Measurements from ENCODE around the gene SLC36A3. TPM values are rescaled to one million over a fixed set of nuclear protein-coding genes. Genes with fewer than 3 reads are reported as not detected.
"Not testable (repeated sequence)": the region's sequence is repeated elsewhere in the genome, so short reads cannot be mapped to it uniquely, and the experiment has no call there.

Gene SLC36A3
- total RNA-seq, 1 donor from 2014 or later, result not detected

DNA sequence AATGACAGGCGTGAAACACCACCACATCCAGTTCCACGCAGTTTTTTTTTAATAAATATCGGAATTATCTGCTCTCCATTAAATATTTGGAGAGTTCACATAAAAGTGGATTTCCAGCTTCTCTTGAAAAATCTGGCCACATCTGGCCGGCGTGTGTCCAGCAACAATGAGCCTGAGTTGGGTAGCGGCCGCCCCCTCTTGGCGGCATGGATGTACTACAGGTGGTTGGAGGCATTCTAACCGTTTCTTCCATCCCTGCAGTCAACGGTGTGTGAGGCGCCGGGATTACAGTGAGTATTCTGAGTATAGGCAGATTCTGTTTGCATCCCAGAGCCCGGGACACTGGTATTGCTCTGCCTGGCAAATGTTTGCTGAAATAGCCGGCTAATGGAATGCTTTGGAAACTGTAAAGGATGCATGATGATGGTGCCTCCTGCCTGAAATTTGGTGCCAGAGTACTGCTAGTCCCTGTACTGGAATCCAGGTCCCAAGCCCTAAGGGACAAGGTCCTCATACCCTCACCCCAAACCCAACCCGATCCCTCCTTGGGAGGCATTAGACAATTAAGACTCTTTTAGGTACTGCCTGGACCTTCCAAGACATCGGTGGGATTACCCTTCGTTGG lies 64.2 kb downstream of the SLC36A3 start:
- Mint-ChIP-seq H3K4me3 (ENCODE audit: low read depth) (no peak overlapping the region), H3K9me3 (no peaks in the 10 kb centered on the region), H3K4me1 (ENCODE audit: low read depth) (peaks cover 23% of the 10 kb centered on the region), H3K36me3 (ENCODE audit: low read depth) (no peaks in the 10 kb centered on the region), H3K27me3 (ENCODE audit: low read depth) (no peaks in the 10 kb centered on the region), H3K27ac (no peak overlapping the region)
- intact Hi-C loops (cut with micrococcal nuclease), result no loop called here
- peak; percentile 28 for DNase-seq (ENCODE audit: low spot score)

- H3K27ac Mint-ChIP-seq, result no peak overlapping the region
- DNase-seq (ENCODE audit: low spot score), result no peak
- no peaks in the 10 kb centered on the region for H3K36me3 Mint-ChIP-seq (ENCODE audit: low read depth)
- H3K9me3 Mint-ChIP-seq, result no peaks in the 10 kb centered on the region
- intact Hi-C loops (cut with micrococcal nuclease), result no loop called here
- H3K4me1 Mint-ChIP-seq (ENCODE audit: low read depth), result peaks cover 17% of the 10 kb centered on the region
- no peak overlapping the region for H3K4me3 Mint-ChIP-seq (ENCODE audit: low read depth)
- no peaks in the 10 kb centered on the region for H3K27me3 Mint-ChIP-seq (ENCODE audit: low read depth)
These were observed 65.2 kb downstream of the SLC36A3 start for GRCh38 chr5:151238303-151238741.

DNA sequence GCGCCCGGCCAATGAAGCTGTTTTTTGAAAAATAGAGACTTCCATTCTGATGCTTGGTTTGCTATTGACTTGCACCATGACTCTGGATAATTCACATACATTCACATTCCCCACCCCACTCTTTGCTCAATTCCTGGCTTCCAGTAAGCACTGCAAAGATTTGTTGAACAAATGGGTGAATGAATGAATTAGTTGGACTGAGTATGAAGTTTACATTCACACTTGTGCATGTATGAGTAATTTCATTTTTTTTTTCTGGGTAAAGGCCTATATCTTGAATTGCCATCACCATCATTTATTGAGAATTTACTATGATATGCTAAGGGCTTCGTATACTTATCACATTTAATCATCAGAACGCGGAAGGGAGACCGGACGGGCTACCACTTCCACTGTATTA lies 65.9 kb downstream of the SLC36A3 start:
- no peak for DNase-seq (ENCODE audit: low spot score)
- Mint-ChIP-seq H3K9me3 (no peaks in the 10 kb centered on the region), H3K27ac (no peak overlapping the region), H3K4me1 (ENCODE audit: low read depth) (peaks cover 17% of the 10 kb centered on the region), H3K36me3 (ENCODE audit: low read depth) (no peaks in the 10 kb centered on the region), H3K4me3 (ENCODE audit: low read depth) (no peak overlapping the region), H3K27me3 (ENCODE audit: low read depth) (no peaks in the 10 kb centered on the region)
- intact Hi-C loops (cut with micrococcal nuclease), result no loop called here

GRCh38 chr5:151236888-151237287 lies 66.7 kb downstream of the SLC36A3 start:
- Mint-ChIP-seq H3K27ac (no peak overlapping the region), H3K36me3 (ENCODE audit: low read depth) (no peaks in the 10 kb centered on the region), H3K27me3 (ENCODE audit: low read depth) (no peaks in the 10 kb centered on the region), H3K9me3 (no peaks in the 10 kb centered on the region), H3K4me3 (ENCODE audit: low read depth) (no peak overlapping the region), H3K4me1 (ENCODE audit: low read depth) (peaks cover 14% of the 10 kb centered on the region)
- DNase-seq (ENCODE audit: low spot score), result no peak
- intact Hi-C loops (cut with micrococcal nuclease), result no loop called here

DNA sequence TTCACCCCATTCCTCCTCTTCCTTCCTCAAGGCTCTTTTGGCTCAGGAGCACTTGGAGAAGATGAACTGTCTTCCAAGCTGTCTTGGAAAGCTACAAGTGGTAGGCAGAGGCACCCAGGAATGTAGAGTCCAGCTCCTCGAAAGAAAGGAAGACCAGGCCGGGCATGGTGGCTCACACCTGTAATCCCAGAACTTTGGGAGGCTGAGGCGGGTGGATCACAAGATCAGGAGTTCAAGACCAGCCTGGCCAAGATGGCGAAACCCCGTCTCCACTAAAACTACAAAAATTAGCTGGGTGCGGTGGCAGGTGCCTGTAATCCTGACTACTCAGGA lies 68.4 kb downstream of the SLC36A3 start:
- H3K27ac Mint-ChIP-seq; H3K4me3 Mint-ChIP-seq (ENCODE audit: low read depth); H3K9me3 Mint-ChIP-seq; H3K27me3 Mint-ChIP-seq (ENCODE audit: low read depth); H3K36me3 Mint-ChIP-seq (ENCODE audit: low read depth); DNase-seq (ENCODE audit: low spot score); H3K4me1 Mint-ChIP-seq (ENCODE audit: low read depth); intact Hi-C loops (cut with micrococcal nuclease): not testable (repeated sequence)

DNA sequence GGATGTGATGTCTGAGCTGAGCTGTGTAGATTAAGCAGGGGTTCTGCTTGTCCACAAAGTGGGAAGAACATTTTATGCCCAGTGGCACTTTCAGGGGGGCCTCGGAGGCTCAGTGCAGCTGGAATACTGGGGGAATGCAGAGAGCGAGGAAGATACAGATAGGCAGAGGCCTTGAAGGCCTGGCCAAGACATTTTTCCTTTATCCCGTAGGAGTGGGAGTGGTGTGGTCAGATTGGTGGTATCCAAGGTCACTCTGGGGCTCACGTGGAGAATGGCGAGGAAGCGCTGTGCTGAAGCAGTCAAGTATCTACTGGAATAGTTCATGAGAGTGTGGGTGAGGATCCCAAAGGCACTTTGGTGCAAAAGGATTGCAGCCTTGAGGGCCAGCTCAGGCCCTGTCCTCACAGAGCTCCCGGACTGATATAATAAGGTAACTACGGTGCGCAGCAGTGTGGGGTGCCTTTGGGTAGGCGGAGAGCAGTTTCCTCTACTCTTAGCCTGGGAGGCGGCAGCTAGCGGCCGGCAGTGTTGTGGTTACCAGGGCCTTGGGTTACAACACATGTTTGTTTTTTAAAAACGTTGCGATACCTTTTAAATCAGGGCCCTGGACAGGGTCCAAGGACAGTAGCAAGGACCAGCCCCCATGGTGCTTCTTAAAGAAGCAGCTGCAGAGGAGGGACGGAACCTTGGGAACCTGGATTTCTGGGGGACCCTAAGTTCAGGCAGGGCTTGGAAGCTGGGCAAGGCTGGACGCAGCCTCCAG lies 68.9 kb downstream of the SLC36A3 start:
- DNase-seq (ENCODE audit: low spot score), result no peak
- H3K27ac Mint-ChIP-seq, result no peak overlapping the region
- H3K27me3 Mint-ChIP-seq (ENCODE audit: low read depth), result no peaks in the 10 kb centered on the region
- intact Hi-C loops (cut with micrococcal nuclease), result no loop called here
- H3K36me3 Mint-ChIP-seq (ENCODE audit: low read depth), result no peaks in the 10 kb centered on the region
- H3K9me3 Mint-ChIP-seq, result no peaks in the 10 kb centered on the region
- H3K4me3 Mint-ChIP-seq (ENCODE audit: low read depth), result no peak overlapping the region
- peaks cover 9% of the 10 kb centered on the region for H3K4me1 Mint-ChIP-seq (ENCODE audit: low read depth)

- no peaks in the 10 kb centered on the region for H3K36me3 Mint-ChIP-seq (ENCODE audit: low read depth)
- H3K27me3 Mint-ChIP-seq (ENCODE audit: low read depth), result peaks cover 3% of the 10 kb centered on the region
- no peak overlapping the region for H3K4me3 Mint-ChIP-seq (ENCODE audit: low read depth)
- intact Hi-C loops (cut with micrococcal nuclease), result no loop called here
- no peak overlapping the region for H3K27ac Mint-ChIP-seq
- DNase-seq (ENCODE audit: low spot score), result no peak
- H3K9me3 Mint-ChIP-seq, result no peaks in the 10 kb centered on the region
- H3K4me1 Mint-ChIP-seq (ENCODE audit: low read depth), result peaks cover 9% of the 10 kb centered on the region
These were observed 69.9 kb downstream of the SLC36A3 start for GRCh38 chr5:151233616-151234085.

- no peaks in the 10 kb centered on the region for H3K36me3 Mint-ChIP-seq (ENCODE audit: low read depth)
- H3K27me3 Mint-ChIP-seq (ENCODE audit: low read depth), result peaks cover 3% of the 10 kb centered on the region
- no peak overlapping the region for H3K4me3 Mint-ChIP-seq (ENCODE audit: low read depth)
- no peaks in the 10 kb centered on the region for H3K9me3 Mint-ChIP-seq
- intact Hi-C loops (cut with micrococcal nuclease), result no loop called here
- no peak overlapping the region for H3K27ac Mint-ChIP-seq
- H3K4me1 Mint-ChIP-seq (ENCODE audit: low read depth), result peaks cover 9% of the 10 kb centered on the region
- DNase-seq (ENCODE audit: low spot score), result no peak
These were observed 72.2 kb downstream of the SLC36A3 start for GRCh38 chr5:151231359-151231758.

DNA sequence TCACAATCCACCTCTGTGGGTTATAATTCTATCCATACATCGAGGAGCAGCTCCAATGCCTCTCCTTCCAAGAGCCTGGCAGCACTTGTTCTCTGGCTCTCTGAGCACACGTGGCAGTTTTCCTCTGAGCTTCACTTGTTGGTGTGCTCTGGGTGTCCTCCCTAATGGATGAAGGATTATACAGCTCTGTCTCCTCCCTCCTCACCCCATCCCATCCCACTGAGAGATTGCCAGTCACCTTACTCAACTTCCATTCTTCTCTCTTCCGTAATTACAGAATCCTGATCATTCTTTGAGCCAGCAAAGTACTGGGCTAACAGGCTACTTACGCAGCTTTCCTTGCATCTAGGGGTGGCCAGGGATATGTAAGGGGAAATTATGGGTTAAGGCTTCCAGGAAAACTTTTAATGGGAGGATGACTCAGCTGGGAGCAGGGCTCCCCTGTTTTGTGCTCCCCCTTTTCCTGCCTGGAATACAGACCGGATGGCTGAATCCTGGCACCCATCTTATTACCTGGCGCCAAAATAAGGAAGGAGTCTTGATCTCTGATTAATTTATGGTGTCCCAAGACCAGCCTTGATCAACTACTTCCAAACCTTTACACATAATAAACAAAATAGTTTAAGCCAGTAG lies 73.4 kb downstream of the SLC36A3 start:
- intact Hi-C loops (cut with micrococcal nuclease), result no loop called here
- Mint-ChIP-seq H3K27ac (no peak overlapping the region), H3K4me3 (ENCODE audit: low read depth) (no peak overlapping the region), H3K36me3 (ENCODE audit: low read depth) (no peaks in the 10 kb centered on the region), H3K4me1 (ENCODE audit: low read depth) (peaks cover 11% of the 10 kb centered on the region), H3K9me3 (no peaks in the 10 kb centered on the region), H3K27me3 (ENCODE audit: low read depth) (peaks cover 3% of the 10 kb centered on the region)
- no peak for DNase-seq (ENCODE audit: low spot score)

DNA sequence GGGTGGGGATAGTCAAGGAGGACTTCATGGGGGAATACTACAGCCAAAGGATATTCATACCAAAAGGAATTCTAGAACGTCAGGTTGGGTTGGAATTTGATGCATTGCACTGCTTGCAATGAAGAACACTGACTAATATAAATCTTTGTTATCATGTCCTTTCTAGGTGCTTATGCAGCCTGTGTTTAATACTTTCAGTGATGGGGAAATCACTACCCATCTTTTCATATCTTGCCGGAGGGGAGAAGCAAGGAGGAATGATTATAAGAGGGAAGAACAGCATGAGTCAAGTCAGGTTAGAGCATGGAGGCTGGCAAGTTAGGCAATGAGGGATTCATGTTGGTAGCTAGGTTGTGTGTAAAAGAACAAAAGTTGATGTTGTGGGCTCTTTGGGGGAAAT lies 74.6 kb downstream of the SLC36A3 start:
- no peak for DNase-seq (ENCODE audit: low spot score)
- Mint-ChIP-seq H3K4me1 (ENCODE audit: low read depth) (peaks cover 14% of the 10 kb centered on the region), H3K9me3 (no peaks in the 10 kb centered on the region), H3K4me3 (ENCODE audit: low read depth) (no peak overlapping the region), H3K36me3 (ENCODE audit: low read depth) (no peaks in the 10 kb centered on the region), H3K27ac (no peak overlapping the region), H3K27me3 (ENCODE audit: low read depth) (peaks cover 3% of the 10 kb centered on the region)
- intact Hi-C loops (cut with micrococcal nuclease), result no loop called here

DNA sequence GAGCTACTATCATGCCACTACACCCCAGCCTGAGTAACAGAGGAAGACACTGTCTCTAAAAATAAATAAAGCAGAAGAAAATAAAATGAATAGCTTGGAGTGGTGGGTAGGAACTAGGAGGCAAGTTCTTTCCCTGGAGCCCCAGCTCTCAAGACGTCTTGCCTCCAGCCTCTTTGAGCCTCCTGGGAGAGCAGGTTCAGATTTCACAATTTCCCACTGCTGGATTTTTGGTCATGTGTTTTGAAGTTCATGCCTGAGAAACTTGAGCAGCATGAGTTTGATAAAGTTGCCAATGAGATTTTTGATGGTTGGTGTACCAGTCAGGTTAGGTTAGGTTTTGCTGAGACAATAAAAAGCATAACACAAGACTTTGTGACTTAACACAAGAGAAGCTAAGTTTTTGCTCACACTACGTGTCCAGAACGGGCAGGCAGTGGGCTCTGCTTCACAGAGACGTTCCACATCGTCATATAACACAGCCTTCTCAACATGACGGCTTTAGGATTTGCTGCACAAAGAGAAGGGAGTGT lies 75.6 kb downstream of the SLC36A3 start:
- Mint-ChIP-seq H3K27me3 (ENCODE audit: low read depth) (peaks cover 3% of the 10 kb centered on the region), H3K9me3 (no peaks in the 10 kb centered on the region), H3K27ac (no peak overlapping the region), H3K4me1 (ENCODE audit: low read depth) (peaks cover 15% of the 10 kb centered on the region), H3K4me3 (ENCODE audit: low read depth) (no peak overlapping the region), H3K36me3 (ENCODE audit: low read depth) (no peaks in the 10 kb centered on the region)
- intact Hi-C loops (cut with micrococcal nuclease), result no loop called here
- no peak for DNase-seq (ENCODE audit: low spot score)

Measured in activated T-helper 2 cell treated with anti-CD3 and anti-CD28 coated beads, Interferon-gamma antibody, Interleukin-2, Interleukin-4, amounts not matched to agents 10 μg/mL and 5 μg/mL and 100 μg/mL, durations not matched to agents 14 hours and 24 hours and 36 hours (primary cell).